IPS DF 4.7 (cell line): ENCODE data around the gene FOXP1.

ENCODE experiments used
- DNase-seq: peaks from one replicate; pipeline ENCODE4 v3.0.0-alpha.2; 2013; ENCODE audit warnings: low spot score; ENCODE audit errors: extremely low read depth

Gene FOXP1

DNA sequence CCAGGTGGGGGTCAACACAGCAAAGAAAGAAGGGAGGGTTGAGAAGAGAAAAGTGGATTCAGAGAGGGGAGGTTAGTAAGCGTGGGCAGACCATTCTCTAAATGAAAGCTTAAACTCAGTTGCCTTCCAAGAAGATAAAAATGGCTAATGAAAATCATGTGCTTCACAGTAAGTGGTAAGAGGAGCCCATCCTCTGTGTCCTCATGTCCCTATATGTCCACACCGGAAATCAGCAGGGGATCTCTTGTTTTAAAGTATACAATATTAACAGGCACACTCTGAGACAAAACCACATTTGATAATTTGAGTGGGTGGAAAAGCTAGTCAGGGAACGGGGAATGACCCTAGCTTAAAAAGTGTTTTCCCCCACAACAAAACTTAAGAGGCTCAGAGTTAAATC is 4.4 kb upstream of the FOXP1 start:
- no peak for DNase-seq

DNA sequence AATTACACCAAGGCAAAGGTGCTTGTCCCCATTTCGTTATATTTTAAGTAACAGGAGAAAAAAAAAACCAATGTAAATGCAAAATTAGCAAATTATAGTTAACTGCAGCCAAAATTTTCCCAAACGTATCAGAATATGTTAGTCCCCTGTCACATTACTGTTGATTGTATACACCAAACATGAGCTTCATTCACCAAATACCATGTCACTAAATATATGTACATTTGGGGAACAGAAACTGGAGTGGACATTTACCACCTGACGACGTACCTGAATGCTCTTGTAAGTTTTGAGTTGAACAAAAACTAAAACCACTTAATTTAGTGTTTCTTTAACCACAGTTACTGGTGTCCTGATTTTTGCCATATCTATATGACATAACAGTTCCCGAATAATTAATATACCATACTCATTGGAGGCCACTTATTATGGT is 3.3 kb upstream of the FOXP1 start:
- DNase-seq = no peak

DNA sequence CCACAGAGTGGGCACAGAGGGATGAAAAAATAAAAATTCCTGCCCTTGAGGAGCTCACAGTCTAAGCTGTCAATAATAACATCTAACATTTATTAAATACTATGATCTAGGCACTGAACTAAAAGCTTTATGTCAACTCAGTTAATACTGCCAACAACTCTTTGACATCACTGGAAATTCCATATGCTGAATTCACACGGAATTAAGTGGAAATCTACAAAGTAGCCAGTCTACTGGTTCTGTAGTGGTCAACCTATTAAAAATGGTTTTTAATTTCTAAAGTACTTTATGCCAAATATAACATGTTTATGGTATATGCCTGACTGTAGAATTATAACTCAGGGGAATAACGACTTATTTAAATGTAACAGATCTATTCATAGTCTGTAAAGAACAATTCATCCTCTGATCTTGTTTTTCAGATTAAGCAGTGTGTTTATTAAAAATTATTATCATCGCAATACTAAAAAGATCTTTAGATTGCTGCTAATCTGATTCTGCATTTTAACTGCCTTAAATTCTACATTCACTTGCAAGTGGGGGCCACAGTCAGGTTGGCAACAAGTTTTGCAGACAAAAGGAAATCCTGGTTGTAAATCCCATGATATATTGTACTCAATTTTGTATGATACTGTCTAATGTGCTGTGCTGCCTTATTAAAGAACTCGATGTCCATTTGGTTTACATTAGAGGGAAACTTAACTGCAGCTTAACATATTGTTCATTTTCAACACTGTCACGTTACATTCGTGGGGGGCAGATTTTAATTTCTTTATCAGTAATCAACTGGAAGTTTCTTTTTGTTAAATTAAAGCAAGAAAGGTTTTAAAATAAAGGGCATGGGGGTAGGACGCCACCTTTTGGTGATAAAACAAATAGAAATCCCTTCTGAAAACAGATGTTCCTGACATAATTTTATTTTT is 2.6 kb upstream of the FOXP1 start:
- no peak for DNase-seq

DNA sequence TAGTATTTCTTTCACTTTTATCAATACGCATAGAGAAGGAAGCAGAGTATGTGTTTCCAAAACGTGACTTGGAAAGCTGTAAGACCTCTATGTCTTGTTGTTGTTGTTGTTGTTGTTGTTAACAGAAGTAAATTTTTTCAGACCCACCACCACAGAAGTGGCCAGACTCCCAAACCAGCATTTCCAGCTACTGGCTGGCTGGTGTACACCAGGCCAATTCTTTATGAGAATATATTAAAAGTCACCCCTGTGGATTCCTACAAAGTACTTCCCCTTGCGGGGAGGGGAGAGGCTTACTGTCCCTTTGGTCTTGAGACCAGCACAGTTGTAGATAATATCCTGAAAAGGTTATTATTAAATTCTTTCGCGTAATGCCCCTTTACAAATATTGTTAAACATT is 1.6 kb upstream of the FOXP1 start:
- DNase-seq = no peak

DNA sequence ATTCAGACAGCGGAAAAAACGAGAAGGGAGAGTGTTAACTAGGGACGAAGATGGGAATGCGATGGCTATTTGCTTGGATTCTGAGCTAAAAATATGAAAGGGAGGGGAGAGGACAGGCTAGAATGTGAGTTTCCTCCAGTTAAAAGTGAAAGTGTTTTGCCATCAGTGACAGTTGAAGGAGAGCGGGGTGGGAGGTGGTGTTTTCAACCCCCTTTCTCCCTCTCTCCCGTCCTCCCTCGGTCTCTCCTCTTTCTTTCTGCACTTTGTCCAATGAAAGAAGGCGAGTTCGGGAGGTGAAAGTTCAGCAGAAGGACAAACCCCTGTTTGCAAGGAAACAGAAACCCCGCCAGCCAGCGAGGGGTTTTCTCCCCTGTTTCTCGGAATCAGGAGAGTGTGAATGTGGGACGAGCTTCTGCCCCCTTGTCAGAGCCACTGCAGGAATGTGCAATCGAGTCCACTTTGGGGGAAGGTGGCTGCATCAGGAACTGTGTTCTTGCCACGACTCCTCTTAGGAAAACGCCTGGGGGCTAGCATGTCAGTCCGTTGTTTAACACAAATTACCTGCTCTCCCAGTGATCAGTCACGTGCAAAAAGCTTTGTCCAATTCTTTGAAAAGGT is 975 bp upstream of the FOXP1 start:
- DNase-seq = no peak

DNA sequence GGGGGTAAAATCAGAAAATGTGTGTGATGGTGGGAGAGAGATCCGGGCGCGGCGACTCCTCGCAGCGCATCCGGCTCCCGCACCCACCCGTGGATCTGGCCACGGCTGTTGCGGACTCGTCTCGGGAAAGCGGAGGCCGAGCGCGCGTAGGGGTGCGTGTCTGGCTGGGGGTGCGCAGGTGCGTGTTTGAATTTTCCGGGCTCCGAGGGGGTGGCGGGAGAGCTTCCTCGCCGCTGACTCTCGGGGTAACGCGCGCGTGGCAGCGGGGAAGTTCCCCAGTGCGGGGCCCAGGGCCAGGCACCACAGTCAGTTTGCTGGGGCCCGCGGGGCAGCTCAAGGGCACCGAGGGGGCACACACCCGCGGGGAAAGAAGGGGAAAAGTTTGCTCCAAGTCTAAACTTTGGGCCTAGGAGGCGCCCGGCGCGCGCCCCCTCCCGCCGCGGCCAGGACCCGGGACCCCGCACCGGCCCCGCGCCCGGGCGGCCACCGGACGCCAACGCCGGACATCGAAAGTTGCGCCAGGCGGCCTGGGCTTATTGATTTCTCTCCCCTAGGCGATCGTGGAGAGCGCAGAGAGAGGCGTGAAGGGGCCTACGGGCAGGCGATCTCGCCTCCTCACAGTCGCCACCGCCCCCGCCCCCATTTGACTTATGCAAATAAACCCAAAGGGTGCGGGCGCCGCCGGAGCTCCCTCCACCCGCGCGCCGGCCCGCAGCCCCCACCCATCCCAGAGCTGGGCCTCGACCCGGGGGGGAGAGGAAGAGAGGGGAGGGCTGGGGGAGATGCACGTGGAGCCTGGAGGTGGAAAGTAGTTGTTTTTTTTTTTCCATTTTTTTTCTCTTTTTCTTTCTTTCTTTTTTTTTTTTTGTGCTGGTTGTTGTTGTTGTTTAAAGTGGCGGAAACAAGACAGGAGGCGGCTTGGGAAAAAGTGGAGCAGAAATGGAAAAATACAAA is 639 bp downstream of the FOXP1 start:
- DNase-seq = no peak

DNA sequence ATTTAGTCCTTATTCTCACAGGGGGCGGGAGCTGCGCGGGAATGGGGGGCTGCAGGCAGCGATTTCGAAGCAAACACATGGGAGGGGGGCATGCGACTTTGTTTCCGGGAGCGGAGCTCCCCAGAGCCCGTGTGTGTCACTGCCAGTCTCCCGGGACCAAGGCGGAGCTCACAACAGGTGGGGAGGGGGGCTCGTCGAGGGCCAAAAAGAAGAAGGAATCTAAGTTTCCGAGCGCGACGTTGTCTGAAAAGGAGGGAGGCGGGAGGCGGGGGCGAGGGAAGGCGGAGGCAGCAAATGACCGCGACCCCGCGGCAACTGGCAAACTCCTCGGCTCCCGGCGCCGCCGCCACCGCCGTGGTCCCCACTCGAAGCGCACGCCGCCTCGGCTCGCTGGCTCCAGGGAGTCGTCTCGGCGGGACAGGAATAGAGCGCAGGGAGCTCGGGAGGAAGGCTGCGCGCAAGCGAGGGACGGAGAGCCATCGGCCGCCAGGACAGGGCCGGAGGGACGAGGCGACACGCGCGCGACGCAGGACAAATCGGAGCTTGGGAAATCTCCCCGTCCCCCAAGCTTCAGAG is 1.4 kb downstream of the FOXP1 start:
- DNase-seq = no peak

DNA sequence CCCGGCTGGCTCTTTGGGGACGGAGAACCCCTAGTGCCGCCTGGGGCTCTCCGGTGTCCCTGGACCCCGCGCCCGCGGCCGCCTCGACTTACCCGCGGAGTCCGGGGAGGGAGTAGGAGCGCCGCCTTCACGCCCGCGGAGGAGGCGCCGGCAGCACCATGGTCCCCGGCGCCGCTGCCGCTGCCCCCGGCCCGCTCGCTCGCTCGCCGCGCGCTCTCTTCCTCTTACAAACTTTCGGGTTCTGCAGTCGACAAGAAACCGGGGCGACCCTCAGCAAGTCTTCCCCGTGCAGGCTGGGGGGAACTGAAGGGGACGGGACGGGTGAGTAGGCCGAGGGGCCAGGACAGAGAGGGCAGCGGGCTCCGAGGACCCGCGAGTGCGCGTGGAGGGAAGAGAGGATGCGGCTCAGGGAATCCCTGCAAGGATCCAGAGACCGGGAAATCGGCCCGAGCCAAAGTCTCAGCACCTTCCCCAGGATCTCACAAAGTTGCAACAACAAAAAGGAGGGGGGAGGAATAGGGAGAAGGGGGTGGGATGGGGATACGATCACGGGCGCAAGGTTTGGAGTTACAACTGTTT is 2.0 kb downstream of the FOXP1 start:
- DNase-seq = no peak

DNA sequence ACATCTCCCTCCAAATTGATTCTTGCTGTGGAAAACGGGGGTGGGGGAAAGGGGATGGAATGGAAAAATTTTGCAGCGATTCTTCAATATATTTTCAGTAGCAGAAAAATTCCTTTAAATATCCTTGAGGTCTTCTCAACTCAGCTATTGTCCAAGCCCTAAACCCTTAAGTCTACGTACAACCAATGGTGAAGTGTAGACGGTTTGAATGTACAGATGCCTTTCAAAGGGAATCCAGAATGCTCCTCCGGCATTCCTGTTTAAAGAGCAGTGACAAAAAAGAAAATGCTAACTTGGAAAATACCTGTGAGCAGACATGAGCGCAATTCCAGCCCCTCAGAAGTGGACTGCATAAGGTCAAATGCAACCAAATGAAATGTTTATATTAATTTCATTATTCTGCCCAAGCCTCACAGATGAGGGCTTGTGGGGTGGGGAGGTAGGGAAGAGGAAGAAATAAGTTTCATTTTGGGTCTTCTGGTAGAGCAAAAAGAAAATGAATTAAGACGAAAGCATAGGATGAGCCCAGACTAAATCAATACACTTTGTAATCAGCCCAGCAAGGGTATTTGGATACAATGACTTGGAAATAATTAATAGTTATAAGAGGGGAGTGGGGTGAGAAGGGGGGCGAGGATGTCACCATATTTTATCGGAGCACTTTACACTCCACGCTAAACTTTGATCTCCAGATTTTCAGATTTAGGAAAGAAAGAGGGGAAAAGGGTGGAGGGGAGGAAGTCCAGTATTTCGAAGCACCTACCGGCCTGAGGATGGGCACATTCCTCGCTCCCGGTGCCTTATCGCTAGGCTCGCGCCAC is 2.7 kb downstream of the FOXP1 start:
- DNase-seq = no peak

DNA sequence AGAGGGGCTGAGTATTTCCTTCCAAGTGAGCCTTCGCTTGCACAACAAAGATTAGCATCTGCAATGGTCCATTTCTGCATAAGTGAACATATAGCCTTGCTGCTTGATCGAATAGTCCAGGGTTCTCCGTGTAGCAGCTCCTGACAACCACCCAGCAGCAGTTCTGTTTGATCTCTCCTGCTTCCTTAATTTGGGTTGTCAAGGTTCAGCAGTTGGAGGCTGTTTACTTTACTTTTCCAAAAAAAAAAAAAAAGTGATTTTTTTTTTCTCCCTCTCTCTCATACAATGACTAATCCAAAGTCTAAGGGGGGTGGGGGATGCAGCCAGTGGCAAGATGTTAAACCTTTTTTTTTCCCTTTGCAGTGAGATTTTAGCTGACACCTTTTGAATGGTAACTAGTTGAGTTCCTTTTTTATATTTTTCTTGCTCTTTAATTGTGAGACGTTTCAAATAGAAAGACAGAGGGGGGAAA is 3.6 kb downstream of the FOXP1 start:
- no peak for DNase-seq

DNA sequence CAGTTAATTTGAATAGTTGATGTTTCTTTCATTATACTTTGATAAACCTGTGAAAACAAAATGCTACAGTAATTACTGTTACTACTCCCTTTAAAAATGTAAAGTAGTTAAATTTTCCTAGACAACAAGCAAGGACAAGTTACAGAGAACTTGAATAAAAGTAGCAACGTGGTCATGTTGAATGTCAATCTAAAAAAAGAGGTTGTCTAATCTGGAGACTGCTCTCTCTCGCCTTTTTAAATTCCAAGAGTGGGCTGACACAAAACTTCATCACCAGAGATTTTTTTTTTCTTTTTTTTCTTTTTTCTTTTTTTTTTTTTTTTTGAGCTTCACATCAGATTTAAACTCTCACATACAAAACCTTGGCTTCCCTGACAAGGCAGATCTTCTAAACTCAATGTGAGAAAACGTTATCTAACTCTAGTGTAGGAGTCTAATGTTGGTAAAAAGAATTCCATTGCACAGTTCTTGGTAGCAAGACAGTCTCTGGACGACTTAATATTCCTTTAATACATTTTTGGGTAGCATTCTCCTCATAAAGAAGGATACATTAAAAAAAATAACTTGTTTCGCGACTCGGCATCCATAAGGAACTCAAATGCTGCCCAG is 4.1 kb downstream of the FOXP1 start:
- no peak for DNase-seq

DNA sequence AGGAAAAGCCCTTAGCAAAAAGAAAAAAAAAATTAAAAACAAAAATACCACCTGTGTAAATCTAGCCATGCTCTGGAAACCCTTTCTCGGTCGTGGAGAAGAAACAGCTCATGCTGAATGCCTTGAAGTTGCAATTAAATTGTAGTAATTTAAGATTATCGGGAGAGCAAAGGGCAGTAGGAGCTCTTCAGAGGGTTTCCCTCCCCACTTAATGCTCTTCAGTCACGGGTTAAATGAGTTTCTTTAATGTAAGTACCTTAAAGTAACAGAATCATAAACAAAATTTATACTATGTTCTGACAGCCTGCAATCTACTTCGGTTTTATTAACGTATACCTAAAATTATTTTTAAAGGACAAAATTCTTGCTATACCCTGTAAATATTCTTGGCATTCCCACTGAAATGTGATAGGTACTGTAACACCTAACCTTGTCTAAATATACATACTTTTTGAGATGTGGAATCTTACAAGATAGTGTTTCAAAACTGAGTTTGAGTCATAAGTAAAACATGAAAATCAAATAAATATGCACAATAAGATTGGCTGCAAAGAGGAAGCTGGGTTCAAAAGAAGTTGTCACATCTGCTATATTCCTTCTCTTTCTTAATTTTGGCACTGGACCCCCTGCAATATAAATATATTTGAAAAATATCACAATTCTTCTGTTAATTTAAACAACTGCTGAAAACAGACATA is 5.3 kb downstream of the FOXP1 start:
- DNase-seq = no peak

DNA sequence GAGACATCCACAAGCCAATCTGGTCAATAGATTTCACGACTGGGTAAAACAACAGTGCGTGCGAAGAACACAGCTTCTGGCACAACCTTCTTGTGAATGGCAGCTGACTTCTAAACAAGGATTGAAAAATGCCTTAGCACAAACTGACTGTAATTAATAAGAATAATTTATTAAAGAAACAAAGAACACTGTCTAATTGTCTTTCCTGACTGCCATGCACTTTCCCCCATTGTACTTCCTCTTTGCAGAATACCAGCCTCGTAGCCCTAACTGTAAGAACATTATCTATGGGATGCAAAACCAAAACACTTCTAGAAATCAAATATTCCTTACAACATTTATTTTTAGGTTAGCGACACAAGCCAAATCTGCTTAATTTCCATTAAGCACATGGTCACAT is 6.5 kb downstream of the FOXP1 start:
- DNase-seq = no peak

DNA sequence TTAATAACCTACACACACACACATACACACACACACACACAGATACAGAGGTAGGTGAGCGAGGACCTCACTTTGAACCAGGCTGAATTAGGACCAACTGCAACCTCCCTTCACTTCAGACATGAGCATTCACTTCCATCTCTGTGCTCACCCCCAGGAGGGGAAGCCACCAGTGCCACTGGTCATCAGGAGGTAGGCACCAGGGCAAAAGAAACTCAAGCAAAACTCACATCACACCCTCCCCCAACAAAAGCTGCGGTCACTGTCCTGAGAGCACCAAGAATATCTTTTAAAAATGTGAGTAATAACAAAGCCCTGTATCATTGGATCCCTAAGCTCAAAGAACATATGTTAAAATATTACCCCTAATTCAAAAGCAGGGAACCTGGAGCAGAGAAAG is 8.1 kb downstream of the FOXP1 start:
- no peak for DNase-seq

DNA sequence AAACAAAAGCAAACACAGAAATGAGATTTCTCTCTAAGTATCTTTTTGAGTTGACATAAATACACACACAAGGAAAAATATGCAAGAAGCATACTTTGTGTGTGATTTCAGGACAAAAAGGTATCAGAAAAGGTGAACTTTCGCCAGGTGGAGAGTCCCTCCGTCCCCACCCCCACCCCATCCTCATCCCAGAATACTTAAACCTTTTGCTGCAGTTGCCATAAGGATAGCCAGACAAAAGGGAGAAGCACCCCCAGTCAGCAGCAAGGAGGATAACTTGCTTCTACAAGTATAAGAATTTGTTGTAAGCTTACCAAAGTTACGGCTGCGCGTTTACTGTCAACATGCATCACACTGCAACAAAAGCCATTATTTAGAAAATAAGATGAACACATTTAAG is 10.3 kb downstream of the FOXP1 start:
- no peak for DNase-seq

DNA sequence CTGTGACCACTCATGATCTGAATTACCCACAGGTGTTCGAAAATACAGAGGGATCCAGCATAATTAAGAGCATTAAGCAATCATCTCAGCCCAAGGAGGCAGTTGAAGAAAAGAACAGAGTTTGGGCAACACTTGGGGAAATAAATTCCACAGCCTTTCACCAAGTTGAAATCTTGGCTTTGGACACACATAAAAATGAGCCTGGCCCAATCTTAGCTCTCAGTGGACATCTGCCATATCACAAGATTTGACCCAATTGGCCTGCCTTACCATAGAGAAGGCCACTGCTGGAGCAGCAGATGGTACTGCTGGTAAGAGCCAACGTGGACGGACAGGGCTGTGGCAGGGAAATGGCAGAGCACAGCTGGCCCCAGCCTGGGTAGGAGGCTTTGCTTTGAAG is 13.0 kb downstream of the FOXP1 start:
- no peak for DNase-seq

DNA sequence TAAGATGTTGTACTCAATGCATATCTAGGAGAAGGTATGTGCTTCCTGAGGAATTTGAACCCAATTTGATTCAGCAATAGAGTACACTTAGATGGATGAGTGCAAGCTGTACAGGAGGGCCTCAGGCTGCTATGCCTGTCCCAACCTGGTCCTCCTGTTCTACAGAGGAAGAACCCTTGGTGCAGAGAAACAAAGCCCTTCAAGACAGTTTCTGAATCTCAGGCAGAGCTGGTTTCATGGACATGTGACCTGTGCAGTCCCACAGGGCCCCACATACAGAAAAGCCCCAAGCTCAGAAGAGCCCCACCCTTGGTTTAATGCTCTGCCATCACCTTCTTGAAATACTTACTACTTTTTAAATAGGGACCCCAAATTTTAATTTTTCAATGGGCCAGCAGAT is 15.3 kb downstream of the FOXP1 start:
- DNase-seq = no peak

DNA sequence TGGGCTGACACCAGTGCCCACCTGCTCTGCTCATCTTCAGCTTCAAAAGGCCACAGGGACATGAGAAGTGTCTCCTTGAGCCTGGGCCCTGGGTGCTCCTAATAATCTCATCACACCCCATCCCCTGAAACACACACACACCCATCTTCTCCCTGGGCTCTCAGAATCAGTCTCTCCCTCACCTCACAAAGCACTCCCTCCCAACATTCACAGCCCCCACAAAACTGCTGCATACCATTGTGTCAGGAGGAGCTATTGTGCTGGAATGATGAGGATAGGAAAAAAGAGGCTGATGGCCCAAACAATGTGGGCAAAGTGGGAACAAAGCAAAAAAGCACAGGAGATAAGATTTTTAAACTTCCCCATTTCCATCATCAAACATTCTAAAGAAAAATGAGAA is 16.8 kb downstream of the FOXP1 start:
- DNase-seq = no peak

DNA sequence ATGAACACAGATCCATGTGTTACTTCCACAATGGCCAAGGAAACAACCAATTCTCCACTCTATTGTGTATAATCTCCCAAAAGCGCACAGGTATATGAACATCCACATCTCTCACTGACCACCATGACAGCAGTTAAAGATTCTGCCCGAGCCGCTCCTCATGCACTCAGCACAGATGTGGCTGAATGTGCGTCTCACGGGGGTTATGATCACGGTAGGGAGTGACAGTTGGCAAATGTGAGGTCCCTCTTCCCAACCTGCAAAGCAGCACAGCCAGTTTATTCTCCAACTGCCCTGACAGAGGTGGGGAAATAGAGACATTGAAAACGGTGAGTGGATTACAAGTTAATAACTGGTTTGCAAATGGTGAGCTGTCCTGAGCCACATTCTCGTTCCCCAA is 17.6 kb downstream of the FOXP1 start:
- DNase-seq = no peak
